OCI-LY3 (cell line): ENCODE results near the gene WDR83.

Experiments
- EZH2phosphoT487 ChIP-seq: fragments of 200-600 bp; shearing (Covaris generic); IDR thresholded peaks from 2 replicates; pipeline ENCODE4 v1.6.1; 2018; ENCODE audit warnings: antibody characterized with exemption, mixed run types, low read depth
- TF ChIP-seq, protein P1 (sequence below): fragments of 200-600, 300-600 bp; sonication (generic); IDR thresholded peaks from 2 replicates; pipeline ENCODE4 v1.5.1; 2014; ENCODE audit warnings: antibody characterized with exemption, low read length, low read depth

DNA sequence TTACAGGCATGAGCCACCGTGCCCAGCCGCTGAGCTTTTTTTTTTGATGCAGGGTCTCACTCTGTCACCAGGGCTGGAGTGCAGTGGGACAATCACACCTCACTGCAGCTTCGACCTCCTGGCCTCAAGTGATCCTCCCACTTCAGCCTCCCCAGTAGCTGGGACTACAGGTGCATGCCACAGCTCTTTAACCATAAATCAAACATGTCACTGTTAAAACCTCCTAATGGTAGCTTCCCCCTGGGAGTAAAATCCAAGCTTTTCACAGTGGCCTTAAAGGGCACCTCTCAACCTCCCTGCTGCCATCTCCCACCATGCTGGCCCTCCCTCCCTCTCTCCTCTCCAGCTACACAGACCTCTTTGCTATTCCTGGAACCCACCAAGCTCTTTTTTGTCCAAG lies 19.2 kb downstream of the WDR83 start:
- TF ChIP-seq, protein P1, sequence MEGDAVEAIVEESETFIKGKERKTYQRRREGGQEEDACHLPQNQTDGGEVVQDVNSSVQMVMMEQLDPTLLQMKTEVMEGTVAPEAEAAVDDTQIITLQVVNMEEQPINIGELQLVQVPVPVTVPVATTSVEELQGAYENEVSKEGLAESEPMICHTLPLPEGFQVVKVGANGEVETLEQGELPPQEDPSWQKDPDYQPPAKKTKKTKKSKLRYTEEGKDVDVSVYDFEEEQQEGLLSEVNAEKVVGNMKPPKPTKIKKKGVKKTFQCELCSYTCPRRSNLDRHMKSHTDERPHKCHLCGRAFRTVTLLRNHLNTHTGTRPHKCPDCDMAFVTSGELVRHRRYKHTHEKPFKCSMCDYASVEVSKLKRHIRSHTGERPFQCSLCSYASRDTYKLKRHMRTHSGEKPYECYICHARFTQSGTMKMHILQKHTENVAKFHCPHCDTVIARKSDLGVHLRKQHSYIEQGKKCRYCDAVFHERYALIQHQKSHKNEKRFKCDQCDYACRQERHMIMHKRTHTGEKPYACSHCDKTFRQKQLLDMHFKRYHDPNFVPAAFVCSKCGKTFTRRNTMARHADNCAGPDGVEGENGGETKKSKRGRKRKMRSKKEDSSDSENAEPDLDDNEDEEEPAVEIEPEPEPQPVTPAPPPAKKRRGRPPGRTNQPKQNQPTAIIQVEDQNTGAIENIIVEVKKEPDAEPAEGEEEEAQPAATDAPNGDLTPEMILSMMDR = no peak
- TF ChIP-seq EZH2phosphoT487 = no peak
